HG03565 (cell line): Measurements from ENCODE around the gene NKTR.

Experiments used
- ATAC-seq: cut with Tn5 transposase; IDR thresholded peaks from one replicate; pipeline ENCODE4 v1.9.1; 2021; ENCODE audit warnings: mild to moderate bottlenecking, moderate library complexity; ENCODE audit not compliant: unreplicated experiment

The NKTR gene

GRCh38 chr3:42675909-42676308 lies 75.4 kb downstream of the NKTR start:
- no peak for ATAC-seq

GRCh38 chr3:42678447-42678846 lies 78.0 kb downstream of the NKTR start:
- no peak for ATAC-seq

GRCh38 chr3:42680271-42680670 lies 79.8 kb downstream of the NKTR start:
- no peak for ATAC-seq

GRCh38 chr3:42680806-42681205 lies 80.3 kb downstream of the NKTR start:
- ATAC-seq, result no peak

- ATAC-seq, result no peak
Measured at GRCh38 chr3:42681361-42682038, 81.0 kb downstream of the NKTR start.

GRCh38 chr3:42682301-42683070 lies 82.0 kb downstream of the NKTR start:
- ATAC-seq, result no peak

GRCh38 chr3:42683875-42684598 lies 83.6 kb downstream of the NKTR start:
- no peak for ATAC-seq

- ATAC-seq, result no peak
Measured at GRCh38 chr3:42684632-42685362, 84.3 kb downstream of the NKTR start.

- ATAC-seq, result no peak
Measured at GRCh38 chr3:42685363-42685881, 84.9 kb downstream of the NKTR start, which contains the start of gene KLHL40. TSS of gene KLHL40 (plus strand) at chr3:42685537. CDS start at chr3:42685619, 82 bp downstream.

- no peak for ATAC-seq
Measured at GRCh38 chr3:42685891-42686820, 85.7 kb downstream of the NKTR start.

- ATAC-seq, result no peak
Measured at GRCh38 chr3:42686832-42687650, 86.6 kb downstream of the NKTR start.

GRCh38 chr3:42688016-42688415 lies 87.5 kb downstream of the NKTR start:
- no peak for ATAC-seq

GRCh38 chr3:42688487-42689420 lies 88.3 kb downstream of the NKTR start:
- no peak for ATAC-seq

GRCh38 chr3:42689421-42690014 lies 89.0 kb downstream of the NKTR start:
- ATAC-seq, result no peak

GRCh38 chr3:42690191-42690590 lies 89.7 kb downstream of the NKTR start:
- no peak for ATAC-seq

GRCh38 chr3:42690766-42691680 lies 90.5 kb downstream of the NKTR start:
- no peak for ATAC-seq
